ENCODE measurements around the gene KSR1. TPM values are rescaled to one million over a fixed set of nuclear protein-coding genes. Genes with fewer than 3 reads are reported as not detected.
"Not testable (repeated sequence)": the region's sequence is repeated elsewhere in the genome, so short reads cannot be mapped to it uniquely, and the experiment has no call there.

The KSR1 gene
- total RNA-seq, 2 experiments from 2014 or later = 44.4 to 47.6 TPM

- Mint-ChIP-seq H3K27me3 (no peaks in the 10 kb centered on the region), H3K9me3 (no peaks in the 10 kb centered on the region), H3K4me1 (peaks cover 66% of the 10 kb centered on the region), H3K36me3 (ENCODE audit: low read depth) (peaks cover 37% of the 10 kb centered on the region), H3K4me3 (peak overlapping the region; percentile 99), H3K27ac (peak overlapping the region; percentile 92)
- DNase-seq = peak; percentile 33
- ChIA-PET CTCF (interaction anchor here (1.0 to 1.7 kb wide), 3 partner anchors 23 to 129 kb away, joined by 3 to 6 read pairs (median 4); no protein-coding TSS in a partner anchor), POLR2A (interaction anchor here (0.7 to 1.8 kb wide), 4 partner anchors 9 to 338 kb away, joined by 3 to 5 read pairs (median 3); partner anchors contain the start of gene WSB1)
Measured at GRCh38 chr17:27631411-27631760, 175.1 kb downstream of the KSR1 start.

DNA sequence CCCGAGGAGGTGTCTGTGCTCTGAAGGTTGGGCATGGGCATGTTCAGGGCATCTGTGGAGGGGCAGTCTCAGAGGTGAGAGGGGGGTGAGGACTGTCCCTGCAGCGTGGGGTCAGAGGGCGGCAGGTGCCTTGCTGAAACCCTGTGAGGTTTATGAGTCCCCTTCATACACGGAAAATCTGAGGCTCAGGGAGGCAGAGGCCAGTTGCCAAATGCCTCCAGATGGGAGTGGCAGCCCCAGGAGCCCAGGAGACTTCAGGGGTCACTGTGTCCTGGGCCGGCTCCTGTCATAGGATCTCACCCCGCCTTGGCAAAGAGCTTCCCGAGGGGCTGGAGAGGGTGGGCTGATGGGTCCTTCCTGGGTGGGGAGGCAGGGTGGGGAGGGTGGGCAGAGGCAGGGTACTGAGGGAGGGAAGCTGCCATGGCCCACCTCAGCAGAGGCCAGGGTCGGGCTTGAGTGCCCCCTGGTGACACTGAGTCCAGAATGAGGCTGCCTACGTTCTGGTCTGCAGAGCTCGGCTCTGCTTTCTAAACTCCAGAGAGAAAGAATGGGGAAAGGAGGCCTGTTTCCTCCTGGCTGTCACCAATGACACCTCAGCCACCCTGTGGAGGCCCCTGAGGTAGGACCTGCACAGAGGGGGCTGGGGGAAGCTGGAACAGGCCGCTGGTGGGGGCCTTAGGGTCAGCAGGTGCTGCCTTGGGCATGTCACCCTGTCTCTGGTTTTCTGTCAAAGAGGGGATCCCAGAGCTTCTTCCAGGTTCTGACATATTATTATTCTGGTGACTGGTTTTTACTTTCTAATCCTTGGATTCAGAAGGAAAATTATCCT, 175.9 kb downstream of the KSR1 start:
- H3K9me3 Mint-ChIP-seq = no peaks in the 10 kb centered on the region
- H3K36me3 Mint-ChIP-seq (ENCODE audit: low read depth) = peaks cover 41% of the 10 kb centered on the region
- no peaks in the 10 kb centered on the region for H3K27me3 Mint-ChIP-seq
- H3K4me1 Mint-ChIP-seq = peaks cover 68% of the 10 kb centered on the region
- ChIA-PET CTCF (interaction anchor here (0.6 to 2.1 kb wide), 8 partner anchors 9 to 804 kb away, joined by 3 to 7 read pairs (median 4); no protein-coding TSS in a partner anchor), POLR2A (interaction anchor here (1.1 to 1.8 kb wide), 4 partner anchors 16 to 338 kb away, joined by 3 to 5 read pairs (median 3); partner anchors contain the start of gene WSB1)
- H3K27ac Mint-ChIP-seq = peak overlapping the region; percentile 92
- H3K4me3 Mint-ChIP-seq = peak overlapping the region; percentile 99
- DNase-seq = no peak

DNA sequence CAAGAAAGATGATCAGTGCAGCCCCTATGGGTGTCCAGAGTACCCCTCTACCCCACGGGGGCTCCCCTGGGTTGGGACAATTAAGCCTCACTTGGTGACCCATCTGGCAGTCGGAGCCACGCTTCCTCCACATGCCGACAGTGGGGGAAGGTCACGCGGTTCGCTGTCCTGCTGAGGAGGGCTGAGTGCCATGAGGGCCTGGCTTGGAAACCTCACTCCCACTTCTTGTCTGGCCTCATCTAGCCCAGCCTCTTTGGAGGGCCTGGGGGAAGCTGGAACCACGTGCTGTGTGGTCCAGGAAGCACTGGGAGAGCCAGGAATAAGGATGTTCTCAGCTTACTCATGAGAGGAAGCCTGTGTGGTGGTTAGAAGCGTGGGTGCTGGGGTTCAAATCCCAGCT, 176.5 kb downstream of the KSR1 start:
- Mint-ChIP-seq H3K4me3 (peak overlapping the region; percentile 99), H3K27ac (peak overlapping the region; percentile 26), H3K36me3 (ENCODE audit: low read depth) (peaks cover 44% of the 10 kb centered on the region), H3K4me1 (peaks cover 68% of the 10 kb centered on the region)
- not testable (repeated sequence) for DNase-seq, H3K9me3 Mint-ChIP-seq, H3K27me3 Mint-ChIP-seq
- POLR2A ChIA-PET = interaction anchor here (1.1 to 1.3 kb wide), 2 partner anchors 18 to 27 kb away, joined by 3 read pairs; no protein-coding TSS in a partner anchor
- CTCF ChIA-PET = interaction anchor here (0.6 to 2.1 kb wide), 6 partner anchors 10 to 804 kb away, joined by 3 to 7 read pairs (median 4); no protein-coding TSS in a partner anchor

DNA sequence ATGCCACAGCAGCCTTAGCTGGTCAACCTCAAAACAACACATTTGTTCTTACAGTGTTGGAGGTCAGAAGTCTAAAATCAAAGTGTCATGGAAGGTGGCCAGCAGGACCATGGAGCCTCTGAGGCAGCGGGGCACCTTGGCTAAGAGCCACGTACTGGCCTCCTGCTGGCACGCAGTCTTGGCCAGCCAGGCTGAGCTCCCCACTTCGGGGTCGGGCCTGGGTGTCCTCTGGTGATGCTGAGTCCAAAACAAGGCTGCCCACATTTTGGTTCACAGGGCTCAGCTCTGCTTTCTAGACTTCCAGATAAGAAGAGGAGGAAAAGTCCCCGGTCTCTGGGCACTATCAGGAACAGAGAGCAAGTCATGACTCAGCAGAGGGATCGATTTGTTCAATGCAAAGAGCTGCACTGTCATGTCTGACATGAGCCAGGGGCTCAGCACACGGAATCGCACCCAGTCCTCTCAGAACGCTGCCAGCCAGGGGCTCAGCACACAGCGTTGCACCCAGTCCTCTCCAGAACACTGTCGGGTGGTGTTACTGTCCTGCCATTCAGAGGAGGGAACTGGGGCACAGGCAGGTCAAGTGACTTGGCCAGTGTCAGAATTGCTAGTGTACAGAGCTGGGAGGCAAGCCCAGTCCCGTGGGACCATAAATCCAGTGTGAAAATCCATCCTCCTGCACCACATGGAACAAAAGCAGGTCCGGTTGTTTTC, 177.2 kb downstream of the KSR1 start:
- Mint-ChIP-seq H3K36me3 (ENCODE audit: low read depth) (peaks cover 44% of the 10 kb centered on the region), H3K9me3 (no peaks in the 10 kb centered on the region), H3K27me3 (no peaks in the 10 kb centered on the region), H3K4me3 (peak overlapping the region; percentile 56), H3K4me1 (peaks cover 63% of the 10 kb centered on the region), H3K27ac (peak overlapping the region; percentile 26)
- ChIA-PET CTCF (interaction anchor here (0.6 to 2.1 kb wide), 6 partner anchors 10 to 397 kb away, joined by 3 to 7 read pairs (median 3); no protein-coding TSS in a partner anchor), POLR2A (no interaction called here)
- DNase-seq = no peak

GRCh38 chr17:27634026-27634335, 177.7 kb downstream of the KSR1 start:
- peaks cover 45% of the 10 kb centered on the region for H3K36me3 Mint-ChIP-seq (ENCODE audit: low read depth)
- DNase-seq = no peak
- no peak overlapping the region for H3K27ac Mint-ChIP-seq
- no peaks in the 10 kb centered on the region for H3K9me3 Mint-ChIP-seq
- H3K27me3 Mint-ChIP-seq = no peaks in the 10 kb centered on the region
- no peak overlapping the region for H3K4me3 Mint-ChIP-seq
- H3K4me1 Mint-ChIP-seq = peaks cover 59% of the 10 kb centered on the region
- POLR2A ChIA-PET = no interaction called here
- CTCF ChIA-PET = interaction anchor here (2.1 kb wide), 1 partner anchor 21 kb away, joined by 5 read pairs; no protein-coding TSS in a partner anchor

- ChIA-PET POLR2A (no interaction called here), CTCF (no interaction called here)
- peaks cover 55% of the 10 kb centered on the region for H3K4me1 Mint-ChIP-seq
- H3K9me3 Mint-ChIP-seq = no peaks in the 10 kb centered on the region
- no peak overlapping the region for H3K4me3 Mint-ChIP-seq
- no peak overlapping the region for H3K27ac Mint-ChIP-seq
- no peak for DNase-seq
- no peaks in the 10 kb centered on the region for H3K27me3 Mint-ChIP-seq
- peaks cover 42% of the 10 kb centered on the region for H3K36me3 Mint-ChIP-seq (ENCODE audit: low read depth)
Measured at GRCh38 chr17:27634776-27635175, 178.5 kb downstream of the KSR1 start.

DNA sequence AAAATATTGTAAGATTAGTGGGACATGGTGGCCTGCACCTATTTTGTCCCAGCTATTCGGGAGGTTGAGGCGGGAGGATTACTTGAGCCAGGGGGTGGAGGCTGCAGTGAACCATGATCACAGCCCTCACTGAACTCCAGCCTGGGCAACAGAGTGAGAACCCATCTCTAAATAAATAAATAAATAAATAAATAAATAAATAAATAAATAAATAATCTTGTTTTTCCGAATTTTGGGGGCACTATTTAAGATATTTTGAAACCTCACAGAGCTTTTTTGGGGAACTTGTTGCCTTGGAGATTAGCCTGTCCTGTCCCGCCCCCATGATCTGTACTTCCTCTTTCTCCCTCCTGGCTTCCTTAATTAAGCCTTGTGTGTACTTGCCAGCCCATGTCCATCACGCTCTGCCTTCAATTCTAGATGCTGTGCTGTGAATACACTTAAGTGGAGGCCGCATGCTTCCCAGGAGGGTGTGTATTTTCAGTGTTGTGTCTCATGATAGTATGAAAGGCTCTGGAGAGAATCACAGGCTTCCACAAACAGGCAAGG, 179.1 kb downstream of the KSR1 start:
- Mint-ChIP-seq H3K4me1 (peaks cover 49% of the 10 kb centered on the region), H3K36me3 (ENCODE audit: low read depth) (peaks cover 48% of the 10 kb centered on the region), H3K4me3 (no peak overlapping the region), H3K27me3 (no peaks in the 10 kb centered on the region), H3K9me3 (no peaks in the 10 kb centered on the region), H3K27ac (no peak overlapping the region)
- ChIA-PET CTCF (no interaction called here), POLR2A (no interaction called here)
- DNase-seq = no peak

- CTCF ChIA-PET = interaction anchor here (1.8 kb wide), 1 partner anchor 15 kb away, joined by 5 read pairs; no protein-coding TSS in a partner anchor
- POLR2A ChIA-PET, DNase-seq, H3K27ac Mint-ChIP-seq, H3K9me3 Mint-ChIP-seq, H3K27me3 Mint-ChIP-seq, H3K4me3 Mint-ChIP-seq: not testable (repeated sequence)
- Mint-ChIP-seq H3K4me1 (peaks cover 44% of the 10 kb centered on the region), H3K36me3 (ENCODE audit: low read depth) (peaks cover 51% of the 10 kb centered on the region)
Measured at GRCh38 chr17:27636005-27636520, 179.8 kb downstream of the KSR1 start.

DNA sequence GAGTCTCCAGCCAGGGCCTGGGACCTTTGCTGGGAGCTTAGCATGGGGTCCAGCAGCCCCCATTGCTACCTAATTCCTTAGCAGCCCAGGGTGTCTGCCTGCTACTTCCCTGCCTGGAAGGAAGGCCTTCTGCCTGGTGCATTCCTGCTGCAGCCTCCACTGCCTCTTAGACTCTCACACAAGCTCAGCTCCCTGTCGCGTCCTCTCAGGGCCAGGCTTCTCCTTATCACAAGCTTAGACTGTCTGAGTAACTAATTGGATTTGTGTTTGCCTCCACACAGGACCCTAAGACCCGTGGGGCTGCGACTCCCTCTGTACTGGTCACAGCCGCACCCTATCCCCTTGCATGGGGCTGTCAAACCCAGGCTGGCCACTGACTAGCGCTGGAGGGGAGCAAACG, 181.6 kb downstream of the KSR1 start:
- peaks cover 51% of the 10 kb centered on the region for H3K36me3 Mint-ChIP-seq (ENCODE audit: low read depth)
- H3K27me3 Mint-ChIP-seq, DNase-seq, H3K27ac Mint-ChIP-seq, POLR2A ChIA-PET, H3K9me3 Mint-ChIP-seq, H3K4me3 Mint-ChIP-seq: not testable (repeated sequence)
- CTCF ChIA-PET = interaction anchor here (1.8 to 2.0 kb wide), 2 partner anchors 13 to 14 kb away, joined by 4 to 5 read pairs; no protein-coding TSS in a partner anchor
- H3K4me1 Mint-ChIP-seq = peaks cover 29% of the 10 kb centered on the region

DNA sequence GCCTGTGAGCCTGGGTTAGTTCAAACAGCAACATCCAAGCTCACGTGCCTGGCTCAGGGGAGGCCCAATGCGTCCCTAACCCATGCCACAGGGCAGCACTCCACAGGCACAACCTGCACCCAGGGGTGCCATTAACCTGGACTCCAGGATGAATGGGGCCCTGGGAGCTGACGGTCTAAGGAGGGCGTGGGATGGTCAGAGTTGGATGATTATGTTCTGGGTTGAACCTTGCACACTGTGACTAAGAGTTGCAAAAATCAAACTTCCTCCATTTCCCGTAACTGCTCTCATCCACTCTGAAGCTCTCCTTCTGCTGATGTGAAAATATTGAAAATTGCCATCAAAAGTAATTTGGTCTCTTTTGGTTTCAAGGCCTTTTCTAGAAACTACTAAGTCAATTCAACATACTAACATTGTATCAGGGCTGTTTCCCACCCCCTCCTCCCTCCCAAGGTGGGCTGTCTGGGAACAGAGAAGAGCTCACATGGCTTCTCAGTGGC, 182.2 kb downstream of the KSR1 start:
- DNase-seq, H3K27ac Mint-ChIP-seq, H3K9me3 Mint-ChIP-seq, H3K4me3 Mint-ChIP-seq, H3K27me3 Mint-ChIP-seq: not testable (repeated sequence)
- Mint-ChIP-seq H3K4me1 (peaks cover 22% of the 10 kb centered on the region), H3K36me3 (ENCODE audit: low read depth) (peaks cover 48% of the 10 kb centered on the region)
- ChIA-PET POLR2A (interaction anchor here (1.3 kb wide), 1 partner anchor 39 kb away, joined by 3 read pairs; no protein-coding TSS in a partner anchor), CTCF (interaction anchor here (1.9 to 2.0 kb wide), 2 partner anchors 13 to 15 kb away, joined by 4 read pairs; no protein-coding TSS in a partner anchor)

DNA sequence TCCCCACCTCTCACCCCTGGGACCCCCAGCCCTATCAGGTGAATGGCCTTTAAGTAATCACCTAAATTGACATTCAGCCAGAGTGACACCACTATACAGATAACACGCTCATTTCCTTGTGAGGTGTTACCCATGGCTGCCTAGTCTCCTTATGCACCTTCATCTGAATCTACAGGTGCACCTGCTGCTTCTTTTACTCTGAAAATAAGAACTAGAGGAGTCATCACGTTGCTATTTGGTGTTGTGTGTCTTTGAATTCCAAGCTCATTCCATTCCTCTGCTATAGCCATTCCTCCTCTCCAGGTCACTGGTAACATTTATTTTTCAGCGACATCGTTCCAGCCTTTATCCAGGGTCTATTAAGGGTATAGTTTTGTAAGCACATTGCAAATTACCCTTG, 184.5 kb downstream of the KSR1 start:
- Mint-ChIP-seq H3K27me3 (no peaks in the 10 kb centered on the region), H3K4me1 (peaks cover 3% of the 10 kb centered on the region), H3K27ac (no peak overlapping the region), H3K36me3 (ENCODE audit: low read depth) (peaks cover 44% of the 10 kb centered on the region), H3K9me3 (no peaks in the 10 kb centered on the region), H3K4me3 (no peak overlapping the region)
- POLR2A ChIA-PET = interaction anchor here (0.9 kb wide), 1 partner anchor 9 kb away, joined by 3 read pairs; the partner anchor contains the start of gene LGALS9
- CTCF ChIA-PET = interaction anchor here (1.0 kb wide), 1 partner anchor 10 kb away, joined by 3 read pairs; no protein-coding TSS in a partner anchor
- no peak for DNase-seq

- H3K27ac Mint-ChIP-seq = no peak overlapping the region
- POLR2A ChIA-PET = no interaction called here
- DNase-seq = no peak
- H3K36me3 Mint-ChIP-seq (ENCODE audit: low read depth) = peaks cover 56% of the 10 kb centered on the region
- no peaks in the 10 kb centered on the region for H3K27me3 Mint-ChIP-seq
- H3K4me3 Mint-ChIP-seq = no peak overlapping the region
- no peaks in the 10 kb centered on the region for H3K9me3 Mint-ChIP-seq
- peaks cover 8% of the 10 kb centered on the region for H3K4me1 Mint-ChIP-seq
- CTCF ChIA-PET = no interaction called here
Measured at GRCh38 chr17:27644586-27644985, 188.3 kb downstream of the KSR1 start.

Measured in activated CD4-positive, alpha-beta memory T cell treated with anti-CD3 and anti-CD28 coated beads, Interleukin-2, amount 10 ng/mL, durations not matched to agents 7 days and 5 days (primary cell).